ENCODE measurements around the gene BBS9. TPM values are rescaled to one million over a fixed set of nuclear protein-coding genes. Genes with fewer than 3 reads are reported as not detected.

BBS9 gene
- total RNA-seq, 1 experiment from 2014 or later, result 5.7 TPM

DNA sequence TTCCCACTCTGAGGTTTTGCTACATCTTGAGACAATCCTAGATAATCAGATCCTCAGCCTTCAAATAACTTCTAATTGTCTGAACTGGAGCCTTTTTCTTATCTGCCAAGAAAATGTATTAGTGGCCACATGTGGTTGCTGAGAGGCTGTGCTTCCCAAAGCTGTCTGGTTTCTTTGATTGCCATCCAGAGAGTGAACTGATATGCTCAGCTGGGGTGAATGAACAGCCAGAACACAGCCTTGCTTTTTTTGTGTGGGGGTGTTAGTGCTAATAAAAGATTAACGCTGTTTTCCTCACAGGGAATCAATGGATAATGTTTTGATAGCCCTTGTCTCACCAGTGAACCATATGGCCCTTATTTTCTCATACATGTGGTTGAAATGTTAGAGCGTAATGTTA is 66.9 kb downstream of the BBS9 start:
- TF ChIP-seq EZH2 (IDR thresholded peaks at IDR 0.05; ENCODE audit: low read length, unreplicated experiment) (no peak), EZH2phosphoT487 (IDR thresholded peaks at IDR 0.05; ENCODE audit: borderline replicate concordance, low read length) (no peak)
- TF ChIP-seq, protein P1, sequence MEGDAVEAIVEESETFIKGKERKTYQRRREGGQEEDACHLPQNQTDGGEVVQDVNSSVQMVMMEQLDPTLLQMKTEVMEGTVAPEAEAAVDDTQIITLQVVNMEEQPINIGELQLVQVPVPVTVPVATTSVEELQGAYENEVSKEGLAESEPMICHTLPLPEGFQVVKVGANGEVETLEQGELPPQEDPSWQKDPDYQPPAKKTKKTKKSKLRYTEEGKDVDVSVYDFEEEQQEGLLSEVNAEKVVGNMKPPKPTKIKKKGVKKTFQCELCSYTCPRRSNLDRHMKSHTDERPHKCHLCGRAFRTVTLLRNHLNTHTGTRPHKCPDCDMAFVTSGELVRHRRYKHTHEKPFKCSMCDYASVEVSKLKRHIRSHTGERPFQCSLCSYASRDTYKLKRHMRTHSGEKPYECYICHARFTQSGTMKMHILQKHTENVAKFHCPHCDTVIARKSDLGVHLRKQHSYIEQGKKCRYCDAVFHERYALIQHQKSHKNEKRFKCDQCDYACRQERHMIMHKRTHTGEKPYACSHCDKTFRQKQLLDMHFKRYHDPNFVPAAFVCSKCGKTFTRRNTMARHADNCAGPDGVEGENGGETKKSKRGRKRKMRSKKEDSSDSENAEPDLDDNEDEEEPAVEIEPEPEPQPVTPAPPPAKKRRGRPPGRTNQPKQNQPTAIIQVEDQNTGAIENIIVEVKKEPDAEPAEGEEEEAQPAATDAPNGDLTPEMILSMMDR (conservative IDR thresholded peaks at IDR 0.05; ENCODE audit: low read depth, low read length), result no peak
- ATAC-seq, result no peak
- H3K79me2 ChIP-seq (ENCODE audit: low read length), result no peaks in the 10 kb centered on the region
- no peaks in the 10 kb centered on the region for H3K9me3 ChIP-seq (ENCODE audit: low read length)
- peaks cover 12% of the 10 kb centered on the region for H3K4me1 ChIP-seq (ENCODE audit: insufficient read depth, low read length)
- no peaks in the 10 kb centered on the region for H3K9me2 ChIP-seq (replicated peaks; ENCODE audit: low read length)
- no peak for DNase-seq
- no peaks in the 10 kb centered on the region for H3K27me3 ChIP-seq (ENCODE audit: low read length)
- H4K20me1 ChIP-seq (ENCODE audit: low read length), result no peaks in the 10 kb centered on the region
- ChIA-PET POLR2A (ENCODE audit: unreplicated experiment) (no interaction called here), CTCF (no interaction called here)
- BruUV-seq (replicated peaks), result no TSS peak
- no peak overlapping the region for H3K9ac ChIP-seq (ENCODE audit: low read length)
- intact Hi-C loops (cut with micrococcal nuclease), result no loop called here
- H3F3A ChIP-seq (ENCODE audit: low read length, unreplicated experiment), result no peaks in the 10 kb centered on the region
- H3K4me2 ChIP-seq (ENCODE audit: low read length), result no peak overlapping the region
- no peak overlapping the region for H3K4me3 ChIP-seq (ENCODE audit: low read length)
- no peak overlapping the region for H3K27ac ChIP-seq (ENCODE audit: low read length)
- H3K36me3 ChIP-seq (ENCODE audit: low read depth, low read length), result no peaks in the 10 kb centered on the region
- H2AFZ ChIP-seq (ENCODE audit: low read length), result no peak overlapping the region

DNA sequence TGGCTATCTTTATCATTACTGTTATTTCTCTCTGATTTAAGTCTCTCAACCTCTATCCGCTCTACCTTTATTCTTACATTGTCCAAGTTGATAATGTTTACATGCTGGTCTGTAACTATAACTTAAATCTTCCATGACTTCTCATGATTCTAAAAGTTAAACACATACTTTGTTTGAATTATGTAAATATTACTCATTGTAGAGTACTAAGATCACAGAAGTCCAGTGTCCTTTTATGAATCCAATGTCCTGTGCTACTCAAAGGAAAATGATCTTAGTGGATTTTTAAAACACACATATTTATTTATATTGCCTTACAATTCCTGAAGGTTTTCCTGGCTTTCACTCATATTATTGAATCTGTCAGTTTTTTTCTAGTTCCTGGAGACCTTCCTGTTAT is 70.9 kb downstream of the BBS9 start:
- peak; percentile 12 for DNase-seq
- intact Hi-C loops (cut with micrococcal nuclease), result no loop called here
- Histone ChIP-seq H3K36me3 (ENCODE audit: low read depth, low read length) (no peaks in the 10 kb centered on the region), H3K79me2 (ENCODE audit: low read length) (no peaks in the 10 kb centered on the region), H3K4me1 (ENCODE audit: insufficient read depth, low read length) (peaks cover 3% of the 10 kb centered on the region; the same call in 1 of the 2 replicates), H3K9me2 (replicated peaks; ENCODE audit: low read length) (no peaks in the 10 kb centered on the region), H4K20me1 (ENCODE audit: low read length) (no peaks in the 10 kb centered on the region), H3K27ac (ENCODE audit: low read length) (no peak overlapping the region), H3K27me3 (ENCODE audit: low read length) (no peaks in the 10 kb centered on the region), H3K4me3 (ENCODE audit: low read length) (no peak overlapping the region), H3K9me3 (ENCODE audit: low read length) (no peaks in the 10 kb centered on the region), H3F3A (ENCODE audit: low read length, unreplicated experiment) (no peaks in the 10 kb centered on the region), H3K4me2 (ENCODE audit: low read length) (no peak overlapping the region), H3K9ac (ENCODE audit: low read length) (no peak overlapping the region), H2AFZ (ENCODE audit: low read length) (no peak overlapping the region)
- POLR2A ChIA-PET (ENCODE audit: unreplicated experiment), result no interaction called here
- ATAC-seq, result peak; percentile 95
- CTCF ChIA-PET, result no interaction called here
- TF ChIP-seq, protein P1 (conservative IDR thresholded peaks at IDR 0.05; ENCODE audit: low read depth, low read length), result no peak
- TF ChIP-seq EZH2phosphoT487 (IDR thresholded peaks at IDR 0.05; ENCODE audit: borderline replicate concordance, low read length) (no peak), EZH2 (IDR thresholded peaks at IDR 0.05; ENCODE audit: low read length, unreplicated experiment) (no peak)
- no TSS peak for BruUV-seq (replicated peaks)

GRCh38 chr7:33201821-33202220 is 72.5 kb downstream of the BBS9 start:
- ATAC-seq (no peak), DNase-seq (no peak)
- H3K9me2 ChIP-seq (replicated peaks; ENCODE audit: low read length), result no peaks in the 10 kb centered on the region
- POLR2A ChIA-PET (ENCODE audit: unreplicated experiment), result no interaction called here
- H3K79me2 ChIP-seq (ENCODE audit: low read length), result no peaks in the 10 kb centered on the region
- no peak overlapping the region for H2AFZ ChIP-seq (ENCODE audit: low read length)
- no peaks in the 10 kb centered on the region for H4K20me1 ChIP-seq (ENCODE audit: low read length)
- BruUV-seq (replicated peaks), result no TSS peak
- no peaks in the 10 kb centered on the region for H3F3A ChIP-seq (ENCODE audit: low read length, unreplicated experiment)
- H3K9me3 ChIP-seq (ENCODE audit: low read length), result no peaks in the 10 kb centered on the region
- CTCF ChIA-PET, result no interaction called here
- H3K4me1 ChIP-seq (ENCODE audit: insufficient read depth, low read length), result peaks cover 3% of the 10 kb centered on the region; the same call in 1 of the 2 replicates
- no peak overlapping the region for H3K27ac ChIP-seq (ENCODE audit: low read length)
- intact Hi-C loops (cut with micrococcal nuclease), result no loop called here
- no peak overlapping the region for H3K4me3 ChIP-seq (ENCODE audit: low read length)
- no peak for TF ChIP-seq EZH2 (IDR thresholded peaks at IDR 0.05; ENCODE audit: low read length, unreplicated experiment)
- no peak overlapping the region for H3K4me2 ChIP-seq (ENCODE audit: low read length)
- H3K27me3 ChIP-seq (ENCODE audit: low read length), result no peaks in the 10 kb centered on the region
- no peak overlapping the region for H3K9ac ChIP-seq (ENCODE audit: low read length)
- no peaks in the 10 kb centered on the region for H3K36me3 ChIP-seq (ENCODE audit: low read depth, low read length)
